Stomach (tissue), 4 donors: ENCODE data around the gene GRK1.

Source experiments
- EP300 ChIP-seq: sonication (generic); formaldehyde crosslinking; IDR thresholded peaks from one replicate; pipeline ENCODE4 v1.6.1; 2017; ENCODE audit warnings: antibody characterized with exemption
- POLR2A ChIP-seq, 4 donors: fragments of 450-650 bp; IDR thresholded peaks; one replicate each; pipeline ENCODE4 v1.6.1; 2016; ENCODE audit warnings: antibody characterized with exemption in 4 of 4, control low read depth in 2 of 4, mild to moderate bottlenecking in 1 of 4, moderate library complexity in 1 of 4
- POLR2AphosphoS5 ChIP-seq, 3 donors: sonication (generic); formaldehyde crosslinking; IDR thresholded peaks; one replicate each; pipeline ENCODE4 v1.6.1; 2016; ENCODE audit warnings: antibody characterized with exemption in 3 of 3
- TF ChIP-seq, protein P1 (sequence below), 7 experiments: fragments of 450-650 bp in 4 of 7; fragments of 200-600 bp in 3 of 7; sonication (generic) in 3 of 7; IDR thresholded peaks; one replicate each; pipeline ENCODE4 v1.5.1; 2016 to 2019; ENCODE audit warnings: antibody characterized with exemption in 7 of 7, control low read depth in 2 of 7, mild to moderate bottlenecking in 1 of 7

DNA sequence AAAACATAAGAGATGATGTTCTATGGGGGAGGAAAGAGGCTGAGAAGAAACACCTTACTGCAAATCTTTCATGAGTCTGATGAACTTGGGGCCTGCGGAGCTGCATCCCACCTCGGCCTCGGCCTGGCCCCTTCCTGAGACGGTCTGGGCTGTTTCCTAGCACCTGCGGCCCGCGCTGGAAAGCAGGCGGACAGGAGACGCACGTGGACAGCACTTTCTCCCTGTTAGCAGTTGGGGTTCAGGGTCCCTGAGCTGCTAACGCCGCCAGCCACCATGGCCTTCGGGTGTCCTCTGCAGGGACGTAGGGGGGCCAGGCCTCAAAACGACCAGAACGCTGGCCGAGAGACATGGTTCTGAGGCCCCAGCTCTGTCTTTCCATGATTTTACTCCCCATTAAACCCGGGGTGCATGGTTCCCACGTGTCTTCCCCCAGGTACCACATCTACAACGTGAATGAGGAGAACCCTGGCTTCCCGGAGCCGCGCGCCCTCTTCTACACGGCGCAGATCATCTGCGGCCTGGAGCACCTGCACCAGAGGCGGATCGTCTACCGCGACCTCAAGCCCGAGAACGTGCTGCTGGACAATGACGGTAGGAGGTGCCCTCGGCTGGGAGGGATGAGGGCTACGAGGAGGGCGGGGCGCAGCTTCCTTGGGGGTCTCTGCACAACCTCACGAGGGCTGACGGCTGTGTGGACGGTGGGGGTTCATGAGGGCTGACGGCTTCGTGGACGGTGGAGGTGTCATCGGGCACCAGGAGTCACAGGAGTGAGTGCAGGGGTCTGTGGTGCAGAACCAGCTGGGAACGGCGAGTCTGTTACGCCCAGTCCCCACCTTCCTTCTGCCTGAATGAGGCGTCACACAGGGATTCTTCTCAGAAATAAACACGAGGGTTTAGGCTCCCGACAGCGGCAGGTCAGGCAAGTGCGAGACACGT is 4.3 kb downstream of the GRK1 start:
- TF ChIP-seq, protein P1, sequence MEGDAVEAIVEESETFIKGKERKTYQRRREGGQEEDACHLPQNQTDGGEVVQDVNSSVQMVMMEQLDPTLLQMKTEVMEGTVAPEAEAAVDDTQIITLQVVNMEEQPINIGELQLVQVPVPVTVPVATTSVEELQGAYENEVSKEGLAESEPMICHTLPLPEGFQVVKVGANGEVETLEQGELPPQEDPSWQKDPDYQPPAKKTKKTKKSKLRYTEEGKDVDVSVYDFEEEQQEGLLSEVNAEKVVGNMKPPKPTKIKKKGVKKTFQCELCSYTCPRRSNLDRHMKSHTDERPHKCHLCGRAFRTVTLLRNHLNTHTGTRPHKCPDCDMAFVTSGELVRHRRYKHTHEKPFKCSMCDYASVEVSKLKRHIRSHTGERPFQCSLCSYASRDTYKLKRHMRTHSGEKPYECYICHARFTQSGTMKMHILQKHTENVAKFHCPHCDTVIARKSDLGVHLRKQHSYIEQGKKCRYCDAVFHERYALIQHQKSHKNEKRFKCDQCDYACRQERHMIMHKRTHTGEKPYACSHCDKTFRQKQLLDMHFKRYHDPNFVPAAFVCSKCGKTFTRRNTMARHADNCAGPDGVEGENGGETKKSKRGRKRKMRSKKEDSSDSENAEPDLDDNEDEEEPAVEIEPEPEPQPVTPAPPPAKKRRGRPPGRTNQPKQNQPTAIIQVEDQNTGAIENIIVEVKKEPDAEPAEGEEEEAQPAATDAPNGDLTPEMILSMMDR (IDR thresholded peaks at IDR 0.05) = no peak
- no peak for TF ChIP-seq POLR2AphosphoS5 (IDR thresholded peaks at IDR 0.05)
- no peak for TF ChIP-seq POLR2A (IDR thresholded peaks at IDR 0.05)
- no peak for TF ChIP-seq EP300
